HCT116 (cell line): Measurements from ENCODE around the gene IFIT3. TPM values are rescaled to one million over a fixed set of nuclear protein-coding genes. Genes with fewer than 3 reads are reported as not detected.

Experiments used
- ATAC-seq: fragments of 200-7000 bp; cut with Tn5 transposase; 2 replicates; pipeline ENCODE4 v1.9.1; 2020; ENCODE audit warnings: mild to moderate bottlenecking, moderate library complexity
- BruUV-seq: library from RNA; stranded (reverse); fragments of 400-500 nt; replicated peaks from 2 replicates; lab custom pipeline; 2021; lab: Mats Ljungman, UMichigan
- CTCF ChIA-PET: fragments of 300-600 bp; sonication (Branson Sonifier 250); formaldehyde crosslinking; loops from one replicate; lab custom pipeline; 2021; ENCODE audit warnings: antibody characterized with exemption; lab: Charles Lee
- POLR2A ChIA-PET: fragments of 300-600, 350-600 bp; sonication (Branson Sonifier 250); formaldehyde crosslinking; loops from one replicate; lab custom pipeline; 2021; ENCODE audit warnings: antibody characterized with exemption; lab: Charles Lee
- RAD21 ChIA-PET, 2 experiments: fragments of 300-600 bp; sonication (Branson Sonifier 250); formaldehyde crosslinking; loops; one replicate each; lab custom pipeline; 2023; ENCODE audit warnings: low total read pairs in 2 of 2; ENCODE audit not compliant: uncharacterized antibody in 2 of 2, unreplicated experiment in 2 of 2, low non-redundant PET in 1 of 2; lab: Charles Lee
- DNase-seq: peaks from one replicate; pipeline ENCODE4 v3.0.0-alpha.2; 2010; ENCODE audit warnings: low read depth, low spot score
- H2AFZ ChIP-seq: fragments of 200-600 bp; shearing (Covaris generic), sonication (generic); 2 replicates; pipeline ENCODE4 v1.6.1; 2017; ENCODE audit warnings: low read depth, mixed run types, mixed read lengths, antibody characterized with exemption, low read length; ENCODE audit not compliant: poor library complexity, severe bottlenecking
- H3K27ac ChIP-seq: 2 replicates; pipeline ENCODE4 v1.5.1; 2012; ENCODE audit warnings: low read depth, low read length
- H3K27me3 ChIP-seq: fragments of 200-600 bp; sonication (generic); 2 replicates; pipeline ENCODE4 v1.6.1; 2016; ENCODE audit warnings: mixed run types, low read length, mixed read lengths; ENCODE audit not compliant: insufficient read depth
- H3K36me3 ChIP-seq, 2 experiments: fragments of 200-500 bp in 1 of 2; fragments of 200-600 bp in 1 of 2; sonication (Bioruptor generic) in 1 of 2; sonication (generic) in 1 of 2; 2 replicates each; pipeline versions ENCODE4 v1.5.1 to v1.6.1; 2014 to 2016; ENCODE audit warnings: low read length in 2 of 2, inconsistent platforms in 1 of 2, mixed read lengths in 1 of 2, mixed run types in 1 of 2; ENCODE audit not compliant: insufficient read depth in 2 of 2, control insufficient read depth in 1 of 2
- H3K4me1 ChIP-seq, 2 experiments: fragments of 200-600 bp in 1 of 2; sonication (generic) in 1 of 2; 2 replicates each; pipeline versions ENCODE4 v1.5.1 to v1.6.1; 2012 to 2017; ENCODE audit warnings: low read length in 2 of 2, inconsistent platforms in 1 of 2, mild to moderate bottlenecking in 1 of 2, mixed read lengths in 1 of 2, mixed run types in 1 of 2, moderate library complexity in 1 of 2; ENCODE audit not compliant: insufficient read depth in 2 of 2, control insufficient read depth in 1 of 2
- H3K4me2 ChIP-seq: fragments of 200-600 bp; sonication (generic); 2 replicates; pipeline ENCODE4 v1.6.1; 2017; ENCODE audit warnings: mixed run types, low read length, mixed read lengths
- H3K4me3 ChIP-seq, 2 experiments: fragments of 200-600 bp in 1 of 2; sonication (generic) in 1 of 2; replicated peaks in 1 of 2; 2 replicates each; pipeline ENCODE4 v1.5.1; 2011 to 2016; ENCODE audit warnings: low read length in 2 of 2, control low read depth in 1 of 2, low read depth in 1 of 2, mild to moderate bottlenecking in 1 of 2, mixed read lengths in 1 of 2, mixed run types in 1 of 2
- H3K79me2 ChIP-seq: fragments of 200-600 bp; sonication (generic); 2 replicates; pipeline ENCODE4 v1.6.1; 2017; ENCODE audit warnings: mild to moderate bottlenecking, mixed run types, low read length, moderate library complexity, mixed read lengths; ENCODE audit not compliant: insufficient read depth
- H3K9ac ChIP-seq: fragments of 200-600 bp; sonication (generic); 2 replicates; pipeline ENCODE4 v1.6.1; 2016; ENCODE audit warnings: low read length, mixed read lengths
- H3K9me2 ChIP-seq: fragments of 200-600 bp; sonication (generic), shearing (Covaris generic); 2 replicates; pipeline ENCODE4 v1.6.1; 2017; ENCODE audit warnings: mixed run types, mild to moderate bottlenecking, moderate library complexity; ENCODE audit not compliant: insufficient read depth
- H3K9me3 ChIP-seq, 2 experiments: fragments of 200-500 bp in 1 of 2; fragments of 200-600 bp in 1 of 2; sonication (Bioruptor generic) in 1 of 2; sonication (generic) in 1 of 2; 2 replicates each; pipeline ENCODE4 v1.6.1; 2014 to 2017; ENCODE audit warnings: low read length in 2 of 2, mixed read lengths in 2 of 2, inconsistent platforms in 1 of 2, low read depth in 1 of 2, mild to moderate bottlenecking in 1 of 2, mixed run types in 1 of 2, moderate library complexity in 1 of 2; ENCODE audit not compliant: control insufficient read depth in 1 of 2, insufficient read depth in 1 of 2
- H4K20me1 ChIP-seq: fragments of 200-600 bp; sonication (generic), shearing (Covaris generic); 2 replicates; pipeline ENCODE4 v1.6.1; 2017; ENCODE audit warnings: mixed run types, mild to moderate bottlenecking, moderate library complexity; ENCODE audit not compliant: insufficient read depth
- CEBPB ChIP-seq: IDR thresholded peaks from 2 replicates; pipeline ENCODE4 v1.6.1; 2012; ENCODE audit warnings: low read depth
- EGR1 ChIP-seq: IDR thresholded peaks from 2 replicates; pipeline ENCODE4 v1.6.1; 2012; ENCODE audit warnings: low read depth
- EZH2 ChIP-seq: fragments of 200-600 bp; sonication (generic); IDR thresholded peaks from 2 replicates; pipeline ENCODE4 v1.6.1; 2017; ENCODE audit warnings: antibody characterized with exemption, mixed run types
- FOSL1 ChIP-seq: IDR thresholded peaks from 2 replicates; pipeline ENCODE4 v1.6.1; 2012; ENCODE audit warnings: low read depth
- SIN3A ChIP-seq: IDR thresholded peaks from 2 replicates; pipeline ENCODE4 v1.6.1; 2012; ENCODE audit warnings: low read depth
- SP1 ChIP-seq: IDR thresholded peaks from 2 replicates; pipeline ENCODE4 v1.6.1; 2012; ENCODE audit warnings: low read depth
- SRF ChIP-seq: IDR thresholded peaks from 2 replicates; pipeline ENCODE4 v1.6.1; 2012; ENCODE audit warnings: low read depth
- YY1 ChIP-seq: IDR thresholded peaks from 2 replicates; pipeline ENCODE4 v1.6.1; 2011; ENCODE audit warnings: low read length, low read depth, moderate library complexity, mild to moderate bottlenecking; ENCODE audit not compliant: insufficient replicate concordance; ENCODE audit errors: extremely low read depth
- intact Hi-C: fragments of 100-400 bp; cut with micrococcal nuclease; formaldehyde crosslinking; loops from 2 replicates; pipeline ENCODE4 v1.10.0; 2022
- total RNA-seq: library from RNA; stranded (reverse); gene quantifications from one replicate; pipeline ENCODE4 v1.2.1, GENCODE V29; 2021; ENCODE audit not compliant: unreplicated experiment
- TF ChIP-seq, protein P1 (sequence below): IDR thresholded peaks from 2 replicates; pipeline ENCODE4 v1.6.1; 2012
- TF ChIP-seq, protein P2 (sequence below), 3 experiments: fragments of 200-600 bp in 1 of 3; sonication (generic) in 1 of 3; IDR thresholded peaks in 2 of 3; conservative IDR thresholded peaks in 1 of 3; 2 replicates each; pipeline ENCODE4 v1.5.1; 2012 to 2017; ENCODE audit warnings: low read depth in 2 of 3, low read length in 2 of 3, antibody characterized with exemption in 1 of 3, borderline replicate concordance in 1 of 3, control low read depth in 1 of 3, mild to moderate bottlenecking in 1 of 3, mixed read lengths in 1 of 3, mixed run types in 1 of 3, moderate library complexity in 1 of 3; ENCODE audit not compliant: insufficient read depth in 1 of 3

The IFIT3 gene
- total RNA-seq, 1 experiment from 2014 or later, result 1.1 TPM

DNA sequence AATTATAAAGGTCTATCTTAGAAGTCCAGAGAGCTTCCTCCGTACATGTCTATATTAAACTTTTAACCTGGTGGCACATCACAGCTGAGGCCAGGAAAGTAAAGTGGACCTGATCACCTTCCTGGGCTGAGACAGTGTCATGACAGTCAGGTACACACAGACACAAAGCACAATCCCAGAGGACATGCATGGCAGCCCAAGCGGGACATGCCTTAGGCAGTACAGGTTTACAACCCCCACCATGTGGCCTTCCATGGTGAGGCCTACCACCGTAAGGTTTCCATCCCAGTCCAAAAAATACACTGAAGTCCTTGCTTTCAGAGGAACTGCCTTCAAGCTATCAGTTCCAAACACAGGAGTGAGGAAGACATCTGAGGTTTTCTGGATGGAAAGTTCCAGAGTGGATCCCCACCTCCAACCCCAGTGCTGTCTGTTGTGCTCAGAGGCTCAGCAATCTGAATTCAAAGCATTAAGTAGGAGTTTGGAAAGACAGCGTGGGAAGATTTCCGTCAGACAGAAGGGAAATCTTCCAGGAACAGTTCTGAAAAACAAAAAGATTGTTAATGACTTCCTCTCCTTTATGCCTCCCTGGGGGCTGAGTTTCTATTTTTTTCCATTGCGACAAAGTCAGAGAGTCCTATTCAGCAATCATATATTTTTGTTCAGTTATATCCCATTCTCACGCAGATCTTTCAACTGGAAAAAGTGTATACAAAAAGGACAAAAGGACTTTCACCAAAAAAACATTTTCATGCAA is 20.1 kb downstream of the IFIT3 start:
- BruUV-seq, result no TSS peak
- DNase-seq, result no peak
- H3K27me3 ChIP-seq, result no peaks in the 10 kb centered on the region
- no peaks in the 10 kb centered on the region for H4K20me1 ChIP-seq
- ChIA-PET CTCF (no interaction called here), POLR2A (no interaction called here), RAD21 (no interaction called here)
- intact Hi-C loops, result no loop called here
- no peaks in the 10 kb centered on the region for H3K79me2 ChIP-seq
- H3K4me3 ChIP-seq, result no peak overlapping the region
- peaks cover 16 to 22% of the 10 kb centered on the region in 2 experiments for H3K4me1 ChIP-seq
- H2AFZ ChIP-seq, result no peak overlapping the region
- no peak for ATAC-seq
- H3K27ac ChIP-seq, result no peak overlapping the region
- H3K4me2 ChIP-seq, result no peak overlapping the region
- no peak overlapping the region for H3K9ac ChIP-seq
- TF ChIP-seq YY1 (no peak), EGR1 (no peak), SIN3A (no peak), CEBPB (no peak), FOSL1 (no peak), EZH2 (no peak), SRF (no peak), SP1 (no peak)
- TF ChIP-seq, protein P1, sequence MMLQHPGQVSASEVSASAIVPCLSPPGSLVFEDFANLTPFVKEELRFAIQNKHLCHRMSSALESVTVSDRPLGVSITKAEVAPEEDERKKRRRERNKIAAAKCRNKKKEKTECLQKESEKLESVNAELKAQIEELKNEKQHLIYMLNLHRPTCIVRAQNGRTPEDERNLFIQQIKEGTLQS, result no peak
- TF ChIP-seq, protein P2, sequence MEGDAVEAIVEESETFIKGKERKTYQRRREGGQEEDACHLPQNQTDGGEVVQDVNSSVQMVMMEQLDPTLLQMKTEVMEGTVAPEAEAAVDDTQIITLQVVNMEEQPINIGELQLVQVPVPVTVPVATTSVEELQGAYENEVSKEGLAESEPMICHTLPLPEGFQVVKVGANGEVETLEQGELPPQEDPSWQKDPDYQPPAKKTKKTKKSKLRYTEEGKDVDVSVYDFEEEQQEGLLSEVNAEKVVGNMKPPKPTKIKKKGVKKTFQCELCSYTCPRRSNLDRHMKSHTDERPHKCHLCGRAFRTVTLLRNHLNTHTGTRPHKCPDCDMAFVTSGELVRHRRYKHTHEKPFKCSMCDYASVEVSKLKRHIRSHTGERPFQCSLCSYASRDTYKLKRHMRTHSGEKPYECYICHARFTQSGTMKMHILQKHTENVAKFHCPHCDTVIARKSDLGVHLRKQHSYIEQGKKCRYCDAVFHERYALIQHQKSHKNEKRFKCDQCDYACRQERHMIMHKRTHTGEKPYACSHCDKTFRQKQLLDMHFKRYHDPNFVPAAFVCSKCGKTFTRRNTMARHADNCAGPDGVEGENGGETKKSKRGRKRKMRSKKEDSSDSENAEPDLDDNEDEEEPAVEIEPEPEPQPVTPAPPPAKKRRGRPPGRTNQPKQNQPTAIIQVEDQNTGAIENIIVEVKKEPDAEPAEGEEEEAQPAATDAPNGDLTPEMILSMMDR (IDR thresholded peaks at IDR 0.05 in 2 of 3, conservative IDR thresholded peaks at IDR 0.05 in 1 of 3; ENCODE audit: borderline replicate concordance in 1 of 3, insufficient read depth in 1 of 3, low read depth in 2 of 3, low read length in 2 of 3), result no peak
- H3K9me3 ChIP-seq, result no peaks in the 10 kb centered on the region
- no peaks in the 10 kb centered on the region for H3K9me2 ChIP-seq
- no peaks in the 10 kb centered on the region for H3K36me3 ChIP-seq
